Trophoblast cell (in vitro differentiated cells and primary cell): ENCODE measurements around the gene MXRA7.
A peak's percentile ranks its signal among the peaks of the same experiment; 100 is the strongest.

ENCODE experiments used
- DNase-seq, 2 donors: peaks; one replicate each; pipeline ENCODE4 v3.0.0-alpha.2; 2016
- H2AFZ ChIP-seq: 2 replicates; pipeline ENCODE4 v1.6.1; 2013; ENCODE audit warnings: low read length, moderate library complexity, mild to moderate bottlenecking; ENCODE audit not compliant: insufficient read depth, poor library complexity
- H2AK5ac ChIP-seq: 2 replicates; pipeline ENCODE4 v1.6.1; 2013; ENCODE audit warnings: mild to moderate bottlenecking, low read length
- H2BK120ac ChIP-seq: 2 replicates; pipeline ENCODE4 v1.6.1; 2013; ENCODE audit warnings: low read length, mild to moderate bottlenecking, moderate library complexity; ENCODE audit not compliant: insufficient read depth, poor library complexity
- H2BK12ac ChIP-seq: 2 replicates; pipeline ENCODE4 v1.6.1; 2013; ENCODE audit warnings: mild to moderate bottlenecking, low read length, moderate library complexity
- H2BK5ac ChIP-seq: 2 replicates; pipeline ENCODE4 v1.6.1; 2013; ENCODE audit warnings: low read length, low read depth, moderate library complexity, mild to moderate bottlenecking; ENCODE audit not compliant: poor library complexity
- H3K14ac ChIP-seq: 2 replicates; pipeline ENCODE4 v1.6.1; 2013; ENCODE audit warnings: mild to moderate bottlenecking, low read length
- H3K18ac ChIP-seq: 2 replicates; pipeline ENCODE4 v1.6.1; 2013; ENCODE audit warnings: mild to moderate bottlenecking, low read length
- H3K23ac ChIP-seq: 2 replicates; pipeline ENCODE4 v1.6.1; 2013; ENCODE audit warnings: low read length
- H3K27ac ChIP-seq: 2 replicates; pipeline ENCODE4 v1.5.1; 2013; ENCODE audit warnings: low read depth, mild to moderate bottlenecking, inconsistent platforms, low read length, moderate library complexity
- H3K27me3 ChIP-seq: 2 replicates; pipeline ENCODE4 v1.6.1; 2013; ENCODE audit warnings: inconsistent platforms, mild to moderate bottlenecking, low read length, moderate library complexity; ENCODE audit not compliant: insufficient read depth
- H3K36me3 ChIP-seq, 2 experiments: 1 replicate in 1 of 2; 2 replicates in 1 of 2; pipeline ENCODE4 v1.6.1; 2013; ENCODE audit warnings: low read length in 2 of 2, mild to moderate bottlenecking in 2 of 2, moderate library complexity in 1 of 2; ENCODE audit not compliant: insufficient read depth in 2 of 2, control insufficient read depth in 1 of 2
- H3K4ac ChIP-seq: 2 replicates; pipeline ENCODE4 v1.6.1; 2013; ENCODE audit warnings: low read depth, mild to moderate bottlenecking, low read length, moderate library complexity
- H3K4me1 ChIP-seq, 2 experiments: 1 replicate in 1 of 2; 2 replicates in 1 of 2; pipeline ENCODE4 v1.6.1; 2013; ENCODE audit warnings: low read length in 2 of 2, mild to moderate bottlenecking in 2 of 2, moderate library complexity in 1 of 2; ENCODE audit not compliant: insufficient read depth in 2 of 2, control insufficient read depth in 1 of 2
- H3K4me2 ChIP-seq: 2 replicates; pipeline ENCODE4 v1.6.1; 2013; ENCODE audit warnings: inconsistent platforms, mild to moderate bottlenecking, low read length, moderate library complexity
- H3K4me3 ChIP-seq: 2 replicates; pipeline ENCODE4 v1.5.1; 2013; ENCODE audit warnings: mild to moderate bottlenecking, low read depth, low read length, inconsistent platforms
- H3K79me1 ChIP-seq: one replicate; pipeline ENCODE4 v1.6.1; 2013; ENCODE audit warnings: low read length
- H3K79me2 ChIP-seq: 2 replicates; pipeline ENCODE4 v1.6.1; 2013; ENCODE audit warnings: low read length, mild to moderate bottlenecking; ENCODE audit not compliant: control insufficient read depth, insufficient read depth, poor library complexity
- H3K9ac ChIP-seq: 2 replicates; pipeline ENCODE4 v1.6.1; 2013; ENCODE audit warnings: mild to moderate bottlenecking, low read length
- H3K9me3 ChIP-seq: 2 replicates; pipeline ENCODE4 v1.6.1; 2013; ENCODE audit warnings: low read depth, mild to moderate bottlenecking, control low read depth, inconsistent platforms, low read length; ENCODE audit not compliant: insufficient read depth
- H4K12ac ChIP-seq: 2 replicates; pipeline ENCODE4 v1.6.1; 2013; ENCODE audit warnings: low read depth, mild to moderate bottlenecking, low read length, moderate library complexity
- H4K8ac ChIP-seq: 2 replicates; pipeline ENCODE4 v1.6.1; 2013; ENCODE audit warnings: low read depth, mild to moderate bottlenecking, low read length, moderate library complexity
- H4K91ac ChIP-seq: one replicate; pipeline ENCODE4 v1.6.1; 2013; ENCODE audit warnings: low read depth, mild to moderate bottlenecking, low read length, moderate library complexity
- WGBS: extraction: QIAGEN DNeasy Blood & Tissue Kit; methylation state at CpG from one replicate; pipeline ENCODE4 v1.1.7; 2013; ENCODE audit warnings: missing lambda C conversion rate; ENCODE audit not compliant: insufficient read length, insufficient coverage; ENCODE audit errors: extremely low coverage; 5-methylcytosine and 5-hydroxymethylcytosine counted together

The MXRA7 gene

DNA sequence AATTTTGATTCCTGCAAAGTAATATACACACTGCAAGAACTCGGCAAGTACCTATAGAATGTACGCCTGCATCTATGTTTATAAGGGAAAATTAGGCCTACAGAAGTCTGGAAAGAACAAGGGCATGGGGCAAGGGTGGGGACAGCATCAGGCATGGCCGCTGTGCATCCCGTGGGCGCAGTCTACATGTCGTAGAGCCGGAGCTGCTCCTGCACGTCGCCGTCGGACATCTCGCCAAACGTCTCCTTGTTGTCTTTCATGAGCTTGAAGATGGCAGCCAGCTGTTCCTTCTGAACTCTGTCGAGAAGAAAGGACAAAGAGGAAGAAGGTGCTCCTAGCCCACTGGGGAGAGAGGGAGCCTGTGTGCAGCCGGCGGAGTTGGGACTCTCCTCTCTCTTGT, 33.4 kb downstream of the MXRA7 start:
- no peak overlapping the region for H2AFZ ChIP-seq
- H3K23ac ChIP-seq = no peak overlapping the region
- peaks cover 7% of the 10 kb centered on the region for H3K9me3 ChIP-seq
- H3K4ac ChIP-seq = no peak overlapping the region
- H3K79me2 ChIP-seq = no peaks in the 10 kb centered on the region
- no CpG with 5 or more reads among the region's 16 CpGs for WGBS
- no peak overlapping the region for H4K8ac ChIP-seq
- peaks cover 8% of the 10 kb centered on the region in 2 experiments for H3K4me1 ChIP-seq
- H4K12ac ChIP-seq = no peak overlapping the region
- no peaks in the 10 kb centered on the region for H3K79me1 ChIP-seq
- no peak for DNase-seq
- no peak overlapping the region for H3K4me2 ChIP-seq
- no peak overlapping the region for H3K27ac ChIP-seq
- peaks cover 0 to 1% of the 10 kb centered on the region in 2 experiments for H3K36me3 ChIP-seq
- no peak overlapping the region for H2BK120ac ChIP-seq
- no peak overlapping the region for H3K18ac ChIP-seq
- no peak overlapping the region for H2BK5ac ChIP-seq
- H3K27me3 ChIP-seq = no peaks in the 10 kb centered on the region
- H3K14ac ChIP-seq = no peak overlapping the region
- H4K91ac ChIP-seq = no peak overlapping the region
- no peak overlapping the region for H2AK5ac ChIP-seq
- no peak overlapping the region for H3K9ac ChIP-seq
- H2BK12ac ChIP-seq = no peak overlapping the region
- H3K4me3 ChIP-seq = no peak overlapping the region

DNA sequence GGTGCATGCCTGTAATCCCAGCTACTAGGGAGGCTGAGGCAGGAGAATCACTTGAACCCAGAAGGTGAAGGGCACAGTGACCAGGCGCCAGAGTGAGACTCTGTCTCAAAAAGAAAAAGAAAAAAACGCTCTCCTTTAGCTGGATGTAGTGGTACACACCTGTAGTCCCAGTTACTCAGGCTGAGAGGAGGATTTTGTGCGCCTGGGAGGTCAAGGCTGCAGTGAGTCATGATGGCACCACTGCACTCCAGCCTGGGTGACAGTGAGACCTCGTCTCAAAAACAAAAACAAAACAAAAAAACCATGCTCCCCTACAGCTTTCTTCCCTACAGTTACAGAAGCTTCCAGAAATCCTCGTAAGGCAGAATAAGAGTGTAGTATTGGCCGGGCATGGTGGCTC, 34.1 kb downstream of the MXRA7 start:
- H3K9ac ChIP-seq = no peak overlapping the region
- H2AFZ ChIP-seq = no peak overlapping the region
- peaks cover 2% of the 10 kb centered on the region for H3K79me2 ChIP-seq
- H3K27me3 ChIP-seq = no peaks in the 10 kb centered on the region
- no peak overlapping the region for H3K27ac ChIP-seq
- no peak overlapping the region for H2AK5ac ChIP-seq
- no CpG with 5 or more reads among the region's 6 CpGs for WGBS
- no peaks in the 10 kb centered on the region for H3K36me3 ChIP-seq
- H4K12ac ChIP-seq = no peak overlapping the region
- H3K18ac ChIP-seq = no peak overlapping the region
- H4K8ac ChIP-seq = no peak overlapping the region
- no peak overlapping the region for H3K4me3 ChIP-seq
- no peak overlapping the region for H2BK12ac ChIP-seq
- DNase-seq = no peak
- peaks cover 3% of the 10 kb centered on the region in 2 experiments for H3K4me1 ChIP-seq
- no peak overlapping the region for H3K23ac ChIP-seq
- no peak overlapping the region for H3K14ac ChIP-seq
- no peak overlapping the region for H3K4me2 ChIP-seq
- H3K79me1 ChIP-seq = peaks cover 3% of the 10 kb centered on the region
- no peak overlapping the region for H4K91ac ChIP-seq
- no peak overlapping the region for H2BK120ac ChIP-seq
- H3K9me3 ChIP-seq = peaks cover 6% of the 10 kb centered on the region
- H3K4ac ChIP-seq = no peak overlapping the region
- no peak overlapping the region for H2BK5ac ChIP-seq

DNA sequence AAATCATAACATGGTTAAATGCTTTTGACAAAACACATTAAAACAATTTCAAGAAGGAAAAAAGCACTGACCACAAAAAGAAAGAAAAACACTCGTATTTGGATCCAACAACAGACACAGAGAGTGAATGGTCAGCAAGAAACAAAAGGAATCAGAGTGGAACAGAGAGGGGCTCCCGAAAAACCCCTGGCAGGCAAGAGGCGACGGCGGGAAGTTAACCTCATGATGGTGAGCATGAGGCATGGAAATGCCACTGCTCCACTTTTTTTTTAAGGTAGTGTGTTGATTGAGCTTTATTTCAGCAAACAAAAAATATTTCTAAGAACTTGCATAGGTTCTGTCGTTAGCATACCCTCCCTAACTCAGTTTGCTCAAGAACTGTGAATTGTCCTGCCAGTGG, 35.1 kb downstream of the MXRA7 start:
- no peak overlapping the region for H2AK5ac ChIP-seq
- no peak overlapping the region for H4K8ac ChIP-seq
- no peak overlapping the region for H2BK12ac ChIP-seq
- peaks cover 6% of the 10 kb centered on the region in 2 experiments for H3K4me1 ChIP-seq
- H3K27me3 ChIP-seq = no peaks in the 10 kb centered on the region
- no peaks in the 10 kb centered on the region for H3K36me3 ChIP-seq
- no peak overlapping the region for H3K4me2 ChIP-seq
- no peak overlapping the region for H3K4me3 ChIP-seq
- H3K27ac ChIP-seq = no peak overlapping the region
- H3K18ac ChIP-seq = no peak overlapping the region
- H4K12ac ChIP-seq = no peak overlapping the region
- DNase-seq = no peak
- no CpG with 5 or more reads among the region's 6 CpGs for WGBS
- no peak overlapping the region for H3K9ac ChIP-seq
- H2BK5ac ChIP-seq = no peak overlapping the region
- no peak overlapping the region for H3K23ac ChIP-seq
- H3K9me3 ChIP-seq = peaks cover 6% of the 10 kb centered on the region
- no peak overlapping the region for H4K91ac ChIP-seq
- H2BK120ac ChIP-seq = no peak overlapping the region
- H3K79me2 ChIP-seq = peaks cover 2% of the 10 kb centered on the region
- H3K4ac ChIP-seq = no peak overlapping the region
- H3K14ac ChIP-seq = no peak overlapping the region
- peaks cover 5% of the 10 kb centered on the region for H3K79me1 ChIP-seq
- H2AFZ ChIP-seq = no peak overlapping the region

DNA sequence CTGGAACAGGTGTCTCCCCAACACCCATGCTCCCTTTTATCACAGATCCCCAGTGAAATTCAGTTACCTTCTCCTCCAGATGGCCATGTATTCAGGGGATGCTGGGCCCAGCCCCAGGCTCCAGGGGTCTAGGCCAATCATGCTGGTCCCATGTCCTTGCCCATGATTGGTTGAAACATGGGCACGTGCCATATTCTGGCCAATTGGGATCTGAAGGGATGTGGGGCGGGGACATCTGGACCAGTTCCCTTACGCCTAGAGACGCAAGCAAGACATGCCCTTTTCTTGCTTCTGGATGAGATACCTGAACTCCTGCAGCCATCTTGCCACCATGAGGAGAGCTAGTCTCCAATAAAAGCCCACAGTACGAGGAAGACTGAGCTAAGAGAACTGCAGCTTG, 36.2 kb downstream of the MXRA7 start:
- Histone ChIP-seq H2AK5ac (no peak overlapping the region), H3K23ac (no peak overlapping the region), H2BK120ac (no peak overlapping the region), H3K36me3 (no peaks in the 10 kb centered on the region), H3K79me2 (peaks cover 2% of the 10 kb centered on the region), H2BK5ac (no peak overlapping the region), H3K79me1 (peaks cover 5% of the 10 kb centered on the region), H4K91ac (no peak overlapping the region), H3K18ac (no peak overlapping the region), H3K27me3 (no peaks in the 10 kb centered on the region), H3K4ac (no peak overlapping the region), H3K4me3 (no peak overlapping the region), H2BK12ac (no peak overlapping the region), H3K9ac (no peak overlapping the region), H2AFZ (no peak overlapping the region), H3K4me1 (peaks cover 6% of the 10 kb centered on the region in 2 experiments), H4K8ac (no peak overlapping the region), H3K4me2 (no peak overlapping the region), H3K27ac (no peak overlapping the region), H4K12ac (no peak overlapping the region), H3K14ac (no peak overlapping the region), H3K9me3 (peaks cover 6% of the 10 kb centered on the region)
- no CpG with 5 or more reads among the region's 5 CpGs for WGBS
- peak in 1 of 2 donors; percentile 27 for DNase-seq
